ENCODE data around the gene CDH26. TPM values are rescaled to one million over a fixed set of nuclear protein-coding genes. Genes with fewer than 3 reads are reported as not detected.

The CDH26 gene
- total and polyA plus RNA-seq, 5 experiments from 2014 or later, result 0.07 to 4.5 (median 4.3) TPM; not detected in 2

DNA sequence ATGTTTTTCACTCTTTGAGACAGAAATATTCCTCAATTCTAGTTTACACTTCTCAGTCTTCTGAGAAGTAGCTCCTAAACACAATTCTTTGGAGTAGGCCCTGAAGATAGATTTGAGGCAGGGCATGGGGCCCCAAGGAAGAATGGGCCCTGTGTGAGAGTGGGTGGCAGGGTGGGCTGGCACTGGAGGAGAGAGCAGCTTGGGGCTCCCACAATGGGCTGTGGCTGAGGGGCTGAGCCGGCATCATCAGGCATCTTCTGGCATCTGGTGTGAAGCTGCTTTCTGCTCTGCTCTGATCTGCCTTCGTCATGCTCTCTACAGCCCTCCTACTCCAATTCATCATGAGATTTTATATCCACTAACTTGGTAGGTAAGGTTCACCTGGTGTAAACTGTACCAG lies 88.2 kb downstream of the CDH26 start:
- POLR2A ChIA-PET, result no interaction called here
- H3K27ac Mint-ChIP-seq, result no peak overlapping the region
- H3K36me3 Mint-ChIP-seq, result no peaks in the 10 kb centered on the region
- H3K4me1 Mint-ChIP-seq, result no peaks in the 10 kb centered on the region
- H3K9me3 Mint-ChIP-seq, result no peaks in the 10 kb centered on the region
- peaks cover 0 to 13% (median 1%) of the 10 kb centered on the region in 5 donors for H3K27me3 Mint-ChIP-seq
- H3K4me3 Mint-ChIP-seq, result no peak overlapping the region
- ATAC-seq (no peak), DNase-seq (no peak)

DNA sequence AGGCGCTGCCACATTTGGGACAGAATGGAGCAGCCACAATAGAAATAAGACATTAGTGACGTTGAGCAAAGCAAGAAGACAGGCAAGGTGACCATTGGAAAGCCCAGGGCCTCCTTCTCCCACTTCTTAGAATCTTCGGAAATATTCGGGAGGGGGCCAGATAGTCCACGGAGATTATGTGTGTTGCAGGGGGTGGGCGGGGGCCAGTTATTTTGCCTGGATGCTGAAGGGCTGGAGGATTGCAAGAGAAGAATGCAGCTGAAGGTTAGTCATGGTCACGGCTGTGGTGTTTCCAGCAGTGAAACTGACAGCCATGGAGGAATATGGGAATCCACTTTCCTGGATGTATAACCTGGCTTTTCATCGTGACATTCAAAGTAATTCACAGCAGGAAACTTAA lies 88.6 kb downstream of the CDH26 start:
- Mint-ChIP-seq H3K4me3 (no peak overlapping the region), H3K27me3 (peaks cover 0 to 13% (median 1%) of the 10 kb centered on the region in 5 donors), H3K36me3 (no peaks in the 10 kb centered on the region), H3K4me1 (no peaks in the 10 kb centered on the region), H3K27ac (no peak overlapping the region), H3K9me3 (no peaks in the 10 kb centered on the region)
- no peak for DNase-seq
- POLR2A ChIA-PET, result no interaction called here
- ATAC-seq, result no peak

DNA sequence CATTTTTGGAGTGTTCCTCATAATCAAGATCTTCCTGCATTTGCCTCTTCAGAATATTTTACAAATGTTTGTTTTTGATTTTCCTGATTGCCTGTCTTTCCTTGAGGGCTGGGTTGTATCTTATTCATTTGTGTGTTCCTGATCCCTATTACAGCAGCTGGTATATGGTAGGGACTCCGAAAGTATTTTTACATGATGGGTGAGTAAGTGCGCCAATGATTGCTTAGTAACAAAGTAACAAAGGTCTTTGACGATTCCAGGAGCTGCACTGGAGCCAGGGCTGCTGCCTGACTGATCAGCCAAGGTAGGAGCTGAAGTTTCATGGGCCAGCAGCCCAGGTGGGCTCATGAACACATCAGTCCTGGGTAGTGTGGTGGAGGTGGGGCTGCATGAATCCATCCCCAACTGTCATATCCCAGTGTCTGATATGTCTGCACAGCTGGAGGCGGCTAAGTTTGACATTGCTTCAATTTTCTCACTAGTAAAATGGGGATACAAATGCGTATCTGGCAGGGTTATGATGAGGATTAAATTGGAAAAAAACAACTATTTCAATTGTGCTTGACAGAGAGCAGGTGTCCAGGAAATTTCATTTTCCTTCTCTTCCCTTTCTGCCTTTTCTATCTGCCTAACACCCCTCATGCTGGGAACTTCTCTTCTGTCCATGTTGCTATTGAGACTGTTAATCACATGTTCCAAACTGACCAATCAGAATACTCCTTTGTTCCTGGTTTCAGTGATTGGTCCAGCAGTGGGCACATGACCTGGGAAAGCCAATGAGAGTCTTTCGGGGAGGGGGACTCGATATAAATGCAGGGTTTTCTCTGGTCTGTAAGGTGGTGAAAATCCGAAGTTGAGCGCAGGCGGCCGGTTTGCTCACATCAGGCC lies 90.7 kb downstream of the CDH26 start:
- POLR2A ChIA-PET, result no interaction called here
- Mint-ChIP-seq H3K36me3 (no peaks in the 10 kb centered on the region), H3K27me3 (peaks cover 0 to 13% (median 1%) of the 10 kb centered on the region in 5 donors), H3K27ac (peak overlapping the region in 1 of 10 donors; percentile 35), H3K9me3 (no peaks in the 10 kb centered on the region), H3K4me3 (no peak overlapping the region), H3K4me1 (peaks cover 2 to 8% (median 4%) of the 10 kb centered on the region in 4 donors)
- no peak for ATAC-seq
- no peak for DNase-seq

DNA sequence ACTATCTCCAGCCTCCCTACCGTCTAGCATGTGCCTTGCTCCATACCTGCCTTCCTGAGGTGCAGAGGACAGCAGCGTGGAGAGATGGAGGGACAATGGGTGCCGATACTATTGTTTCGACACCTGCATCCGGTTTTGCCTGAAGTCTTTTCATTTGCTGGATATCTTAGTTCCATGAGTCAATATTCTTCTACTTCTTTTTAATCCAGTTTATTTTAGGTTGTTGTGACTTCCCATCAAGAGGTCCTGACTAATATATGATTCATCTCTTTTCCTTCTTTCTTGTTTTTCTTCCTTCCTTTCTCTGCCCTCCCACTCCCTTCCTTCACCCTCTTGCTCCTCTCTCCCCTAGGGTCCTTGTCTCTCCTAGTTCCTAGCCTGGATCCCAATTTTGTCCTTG lies 91.4 kb downstream of the CDH26 start:
- POLR2A ChIA-PET, result no interaction called here
- Mint-ChIP-seq H3K9me3 (no peaks in the 10 kb centered on the region), H3K36me3 (no peaks in the 10 kb centered on the region), H3K4me3 (peak overlapping the region in 1 of 10 donors; percentile 20), H3K4me1 (peaks cover 3 to 11% (median 7%) of the 10 kb centered on the region in 4 donors), H3K27me3 (peaks cover 0 to 13% (median 1%) of the 10 kb centered on the region in 5 donors), H3K27ac (no peak overlapping the region)
- ATAC-seq (no peak), DNase-seq (no peak)

DNA sequence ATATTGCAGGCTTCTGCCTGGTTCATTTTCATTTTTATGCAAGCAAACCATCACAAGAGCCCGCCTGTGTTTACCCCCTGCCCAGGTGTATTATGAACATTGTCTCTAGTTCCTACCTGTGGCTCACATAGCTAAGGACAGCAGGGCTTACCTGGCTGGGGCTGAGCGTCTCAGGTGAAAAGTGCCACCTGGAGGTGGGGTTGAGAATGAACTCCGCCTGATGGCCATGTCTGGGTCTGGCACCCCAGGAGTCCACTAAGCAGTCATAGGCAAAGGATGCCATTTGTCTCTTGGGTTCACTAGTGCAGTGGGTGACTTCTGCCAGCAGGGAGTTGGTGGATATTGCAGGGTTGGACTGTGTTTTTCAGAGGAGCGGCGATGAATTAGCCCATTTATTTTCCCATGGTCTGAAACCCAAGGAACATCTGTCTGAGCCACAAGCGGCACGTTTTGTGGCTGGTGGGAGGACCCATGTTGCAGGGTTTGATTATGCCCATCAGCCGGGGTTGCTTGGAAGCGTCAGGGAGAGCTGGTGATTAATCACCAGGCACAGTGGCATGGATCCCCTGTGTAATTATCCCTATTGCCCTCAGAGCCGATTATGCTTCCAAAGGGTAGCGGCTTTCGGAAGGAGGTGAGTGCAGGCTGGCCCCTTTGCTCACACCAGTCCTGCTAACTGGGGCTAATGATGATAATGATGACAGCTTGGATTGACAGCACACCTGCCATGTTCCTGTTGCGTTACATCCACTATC lies 92.1 kb downstream of the CDH26 start:
- ATAC-seq, result no peak

DNA sequence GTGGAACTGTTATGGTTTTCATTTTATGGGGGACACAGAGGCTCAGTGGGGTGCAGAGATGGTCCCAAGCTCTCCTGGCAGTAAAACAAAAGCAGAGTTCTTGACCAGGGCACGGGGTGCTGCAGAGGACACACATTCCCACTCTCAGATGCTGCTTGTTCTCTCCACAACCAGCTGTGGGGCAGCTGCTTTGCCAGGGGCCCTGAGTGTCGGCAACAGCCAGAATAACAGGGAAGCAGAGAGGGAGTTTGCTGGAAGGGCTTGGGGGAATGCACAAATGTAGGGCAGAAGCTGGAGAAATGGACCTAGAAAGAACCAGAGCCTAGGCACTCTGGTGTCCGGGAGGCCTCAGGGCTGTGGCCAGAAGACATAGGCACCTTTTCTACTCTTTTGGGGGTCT lies 93.7 kb downstream of the CDH26 start:
- H3K27me3 Mint-ChIP-seq, result peaks cover 0 to 13% (median 1%) of the 10 kb centered on the region in 5 donors
- H3K36me3 Mint-ChIP-seq, result no peaks in the 10 kb centered on the region
- DNase-seq, result no peak
- peaks cover 17 to 35% (median 30%) of the 10 kb centered on the region in 4 donors for H3K4me1 Mint-ChIP-seq
- no peaks in the 10 kb centered on the region for H3K9me3 Mint-ChIP-seq
- POLR2A ChIA-PET, result no interaction called here
- no peak for ATAC-seq
- peak overlapping the region in 2 of 10 donors; percentile 4 to 58 for H3K27ac Mint-ChIP-seq
- H3K4me3 Mint-ChIP-seq, result no peak overlapping the region

More for the DNA sequence above, 92.1 kb downstream of the CDH26 start:
- POLR2A ChIA-PET, result no interaction called here
- Mint-ChIP-seq H3K27ac (no peak overlapping the region), H3K4me3 (no peak overlapping the region), H3K27me3 (peaks cover 0 to 13% (median 1%) of the 10 kb centered on the region in 5 donors), H3K4me1 (peaks cover 8 to 19% (median 15%) of the 10 kb centered on the region in 4 donors), H3K36me3 (no peaks in the 10 kb centered on the region), H3K9me3 (no peaks in the 10 kb centered on the region)
- DNase-seq, result no peak

DNA sequence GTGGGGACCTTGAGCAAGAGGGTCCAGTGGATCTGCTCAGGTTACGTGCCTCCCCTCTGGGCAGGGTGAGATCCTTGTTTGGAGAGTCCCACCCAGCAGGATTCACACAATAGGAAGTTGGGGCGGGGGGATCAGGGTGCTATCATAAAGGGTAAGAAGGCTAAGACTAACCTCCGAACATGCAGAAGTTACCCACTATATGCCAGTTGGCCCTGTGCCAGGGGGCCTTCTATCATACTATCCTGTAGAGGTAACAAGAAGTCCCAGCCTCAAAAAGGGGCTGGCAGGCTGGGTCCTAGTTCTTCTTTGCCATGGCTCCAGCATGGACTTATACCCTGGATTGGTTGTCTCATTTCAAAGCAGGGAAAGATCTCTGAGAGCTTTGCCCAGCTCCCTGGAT lies 94.1 kb downstream of the CDH26 start:
- POLR2A ChIA-PET, result no interaction called here
- no peaks in the 10 kb centered on the region for H3K9me3 Mint-ChIP-seq
- no peak for ATAC-seq
- peak overlapping the region in 2 of 10 donors; percentile 4 to 58 for H3K27ac Mint-ChIP-seq
- H3K4me1 Mint-ChIP-seq, result peaks cover 21 to 39% (median 35%) of the 10 kb centered on the region in 4 donors
- no peaks in the 10 kb centered on the region for H3K36me3 Mint-ChIP-seq
- peaks cover 0 to 13% (median 1%) of the 10 kb centered on the region in 5 donors for H3K27me3 Mint-ChIP-seq
- DNase-seq, result no peak
- H3K4me3 Mint-ChIP-seq, result no peak overlapping the region

DNA sequence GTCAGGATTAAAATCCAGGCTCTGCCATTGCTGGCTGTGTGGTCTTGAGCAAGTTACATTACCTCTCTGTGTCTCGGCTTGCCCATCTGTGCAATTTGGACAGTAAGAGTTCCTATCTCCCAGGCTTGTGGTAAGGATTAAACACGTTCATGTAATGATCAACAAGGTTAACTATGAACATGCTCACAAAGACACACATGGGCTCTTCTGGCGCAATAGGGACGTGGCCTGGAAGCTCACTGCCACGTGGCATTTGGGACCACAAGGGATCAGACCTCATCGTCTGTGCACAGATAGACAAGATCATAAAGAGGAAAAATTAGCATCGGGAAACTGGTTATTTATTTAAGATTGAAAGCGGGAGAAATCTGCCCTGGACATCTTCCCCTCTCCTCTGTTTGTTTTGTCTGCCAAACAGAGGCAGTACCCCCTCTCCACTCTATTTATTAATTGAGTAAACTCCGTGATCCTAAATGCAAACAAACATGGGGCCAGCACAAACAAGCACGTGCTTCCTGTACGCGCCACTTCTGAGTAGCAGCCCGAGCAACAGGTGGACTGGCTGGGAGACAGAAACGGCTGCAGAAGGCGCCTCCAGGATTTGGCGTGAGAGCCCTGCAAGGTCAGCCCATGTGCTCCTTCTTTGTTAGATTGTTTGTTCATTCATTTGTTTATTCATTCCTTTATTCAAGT lies 95.0 kb downstream of the CDH26 start:
- Mint-ChIP-seq H3K4me1 (peaks cover 29 to 48% (median 44%) of the 10 kb centered on the region in 4 donors), H3K4me3 (peak overlapping the region in 1 of 10 donors; percentile 1), H3K36me3 (no peaks in the 10 kb centered on the region), H3K27me3 (peaks cover 0 to 13% (median 0%) of the 10 kb centered on the region in 5 donors), H3K27ac (peak overlapping the region in 2 of 10 donors; percentile 58 to 64), H3K9me3 (no peaks in the 10 kb centered on the region)
- DNase-seq (no peak), ATAC-seq (no peak)
- POLR2A ChIA-PET, result no interaction called here

DNA sequence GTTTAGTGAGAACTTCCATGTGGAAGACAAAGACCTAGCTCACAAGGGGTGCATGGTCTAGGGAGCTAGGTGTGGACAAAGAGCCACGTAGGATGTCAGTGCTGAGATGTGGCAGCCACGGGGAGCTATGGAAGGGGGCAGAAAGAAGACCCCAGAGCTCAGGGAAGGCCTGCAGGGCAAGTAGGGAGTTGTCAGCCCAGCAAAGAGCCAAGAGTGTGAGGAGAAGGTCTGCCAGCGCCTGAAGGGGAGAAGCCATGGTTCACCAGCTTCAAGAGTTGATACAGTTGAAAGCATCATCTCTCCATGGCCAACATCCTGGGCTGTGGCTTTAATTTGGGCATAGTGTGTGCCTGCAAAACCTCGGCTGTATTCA lies 95.6 kb downstream of the CDH26 start:
- ATAC-seq, result no peak
- Mint-ChIP-seq H3K27me3 (peaks cover 0 to 13% (median 0%) of the 10 kb centered on the region in 5 donors), H3K9me3 (no peaks in the 10 kb centered on the region), H3K4me1 (peaks cover 29 to 53% (median 49%) of the 10 kb centered on the region in 4 donors), H3K36me3 (no peaks in the 10 kb centered on the region), H3K4me3 (peak overlapping the region in 1 of 10 donors; percentile 1), H3K27ac (peak overlapping the region in 2 of 10 donors; percentile 40 to 58)
- POLR2A ChIA-PET, result no interaction called here
- DNase-seq, result no peak

DNA sequence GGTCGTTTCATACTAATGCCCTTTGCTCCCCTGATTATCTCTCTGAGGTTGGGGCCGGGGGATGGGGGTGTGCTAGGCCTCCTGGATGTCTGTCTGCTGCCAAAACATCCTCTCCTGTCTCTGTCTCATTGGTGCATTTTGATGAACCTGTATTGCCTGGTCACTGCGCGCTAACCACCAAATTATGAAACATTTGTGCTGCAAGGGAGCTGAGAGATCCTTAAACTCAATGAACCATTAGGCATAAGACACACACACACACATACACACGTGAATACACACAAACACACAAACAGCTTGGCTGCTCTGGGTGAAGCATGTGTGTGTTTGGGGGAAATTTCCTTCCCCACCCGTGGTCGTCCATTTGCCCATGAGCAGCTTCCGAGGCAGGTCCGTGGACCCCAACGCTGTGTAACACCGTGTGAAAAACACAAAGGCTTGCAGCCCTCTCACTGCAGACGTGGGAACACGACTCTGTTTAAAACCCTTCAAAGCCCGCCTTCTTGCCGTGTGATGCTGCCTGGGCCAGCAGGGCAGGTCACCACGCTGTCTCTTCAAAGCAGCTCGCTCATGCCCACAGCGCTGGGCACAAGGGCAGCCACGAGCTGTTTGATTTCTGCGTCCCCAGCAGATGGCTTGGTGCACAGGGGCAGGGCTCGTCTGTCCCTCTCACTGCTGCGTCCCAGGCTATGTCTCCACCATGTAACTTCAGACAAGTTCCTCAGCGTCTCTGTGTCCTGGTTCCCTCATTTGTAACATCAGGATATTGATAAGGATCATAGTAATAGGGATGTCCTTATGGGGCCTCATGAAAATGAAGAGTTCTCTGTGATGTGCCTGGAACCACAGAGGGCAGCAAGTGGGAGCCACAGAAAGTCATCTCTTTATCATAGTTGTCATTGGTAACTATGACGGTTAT lies 96.8 kb downstream of the CDH26 start:
- DNase-seq (no peak), ATAC-seq (no peak)
- peaks cover 0 to 3% (median 0%) of the 10 kb centered on the region in 5 donors for H3K27me3 Mint-ChIP-seq
- POLR2A ChIA-PET, result no interaction called here
- H3K27ac Mint-ChIP-seq, result peak overlapping the region; percentile 6 to 93 (median 74)
- peaks cover 29 to 57% (median 53%) of the 10 kb centered on the region in 4 donors for H3K4me1 Mint-ChIP-seq
- peak overlapping the region; percentile 22 to 83 (median 70) for H3K4me3 Mint-ChIP-seq
- no peaks in the 10 kb centered on the region for H3K9me3 Mint-ChIP-seq
- H3K36me3 Mint-ChIP-seq, result no peaks in the 10 kb centered on the region

DNA sequence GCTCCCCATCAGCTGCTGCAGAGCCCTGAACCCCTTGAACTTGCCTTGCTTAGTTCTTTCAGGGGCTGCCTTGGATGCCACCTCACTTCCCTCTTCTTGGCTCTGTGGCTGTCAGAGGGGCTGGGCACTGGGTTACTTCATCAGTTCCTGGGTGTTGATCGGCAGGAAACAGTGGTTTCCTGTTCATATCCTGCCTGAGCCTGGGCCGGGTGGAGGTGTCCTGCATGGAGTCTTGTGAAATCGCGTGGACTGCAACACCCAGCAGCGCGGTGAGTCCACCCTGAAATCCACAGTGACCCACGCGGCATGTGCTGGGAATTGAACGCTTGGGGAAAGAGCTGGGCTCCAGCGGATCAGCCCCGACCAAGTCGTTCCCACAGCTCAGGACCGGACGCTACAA lies 97.5 kb downstream of the CDH26 start:
- peak; percentile 60 to 74 for ATAC-seq
- peak overlapping the region; percentile 43 to 93 (median 72) for H3K27ac Mint-ChIP-seq
- peaks cover 29 to 61% (median 53%) of the 10 kb centered on the region in 4 donors for H3K4me1 Mint-ChIP-seq

More for the DNA sequence above, 97.5 kb downstream of the CDH26 start:
- POLR2A ChIA-PET, result no interaction called here
- Mint-ChIP-seq H3K27me3 (no peaks in the 10 kb centered on the region), H3K4me3 (peak overlapping the region; percentile 40 to 83 (median 72)), H3K36me3 (no peaks in the 10 kb centered on the region), H3K9me3 (no peaks in the 10 kb centered on the region)
- peak in 8 of 10 donors; percentile 14 to 66 (median 36) for DNase-seq
